Neural cell (in vitro differentiated cells): Measurements from ENCODE around the gene YY1. TPM values are rescaled to one million over a fixed set of nuclear protein-coding genes. Genes with fewer than 3 reads are reported as not detected.

Source experiments
- H2AFZ ChIP-seq: fragments of 200-600, 300-800 bp; sonication (generic), shearing (Covaris generic); 2 replicates; pipeline ENCODE4 v1.6.0; 2014; ENCODE audit warnings: low read depth, mild to moderate bottlenecking, antibody characterized with exemption, low read length, moderate library complexity
- H3F3A ChIP-seq: fragments of 200-600 bp; shearing (Covaris generic); 2 replicates; pipeline ENCODE4 v1.6.1; 2016; ENCODE audit warnings: mild to moderate bottlenecking, moderate library complexity, mixed read lengths, antibody characterized with exemption, low read length; ENCODE audit not compliant: insufficient read depth, poor library complexity, severe bottlenecking
- H3K27ac ChIP-seq: fragments of 200-600, 300-800 bp; sonication (generic), shearing (Covaris generic); 2 replicates; pipeline ENCODE4 v1.5.1; 2014; ENCODE audit warnings: mild to moderate bottlenecking, low read length, moderate library complexity
- H3K27me3 ChIP-seq: fragments of 300-800, 200-600 bp; sonication (generic), shearing (Covaris generic); 2 replicates; pipeline ENCODE4 v1.6.0; 2014; ENCODE audit warnings: mild to moderate bottlenecking, low read depth, low read length, moderate library complexity; ENCODE audit not compliant: insufficient read depth
- H3K36me3 ChIP-seq: fragments of 300-800, 200-600 bp; sonication (generic), shearing (Covaris generic); 2 replicates; pipeline ENCODE4 v1.5.1; 2014; ENCODE audit warnings: mild to moderate bottlenecking, antibody characterized with exemption, low read length, moderate library complexity; ENCODE audit not compliant: insufficient read depth
- H3K4me2 ChIP-seq: fragments of 300-800, 200-600 bp; sonication (generic), shearing (Covaris generic); 2 replicates; pipeline ENCODE4 v1.6.0; 2014; ENCODE audit warnings: mild to moderate bottlenecking, low read length
- H3K4me3 ChIP-seq: fragments of 300-800, 200-600 bp; sonication (generic), shearing (Covaris generic); 2 replicates; pipeline ENCODE4 v1.5.1; 2014; ENCODE audit warnings: mild to moderate bottlenecking, low read length, moderate library complexity
- H3K79me2 ChIP-seq: fragments of 200-600 bp; shearing (Covaris generic); replicated peaks from 2 replicates; pipeline ENCODE4 v1.6.0; 2014; ENCODE audit warnings: mild to moderate bottlenecking, low read length, moderate library complexity; ENCODE audit not compliant: insufficient read depth
- H3K9ac ChIP-seq: fragments of 300-800, 200-600 bp; sonication (generic), shearing (Covaris generic); 2 replicates; pipeline ENCODE4 v1.6.1; 2016; ENCODE audit warnings: mild to moderate bottlenecking, low read length, mixed read lengths
- H3K9me2 ChIP-seq: fragments of 200-600 bp; shearing (Covaris generic); 2 replicates; pipeline ENCODE4 v1.6.1; 2016; ENCODE audit warnings: mild to moderate bottlenecking, low read length, mixed read lengths; ENCODE audit not compliant: insufficient read depth
- H3K9me3 ChIP-seq: fragments of 200-600, 300-800 bp; sonication (generic), shearing (Covaris generic); 2 replicates; pipeline ENCODE4 v1.6.1; 2016; ENCODE audit warnings: mild to moderate bottlenecking, mixed run types, low read length, moderate library complexity, mixed read lengths
- H4K20me1 ChIP-seq: fragments of 200-600 bp; shearing (Covaris generic); 2 replicates; pipeline ENCODE4 v1.6.1; 2016; ENCODE audit warnings: mild to moderate bottlenecking, mixed run types; ENCODE audit not compliant: insufficient read depth
- CTCF ChIP-seq: fragments of 450-650 bp; IDR thresholded peaks from 2 replicates; pipeline ENCODE4 v1.5.1; 2014; ENCODE audit warnings: antibody characterized with exemption, mild to moderate bottlenecking, moderate library complexity; ENCODE audit not compliant: poor library complexity, severe bottlenecking
- EP300 ChIP-seq: fragments of 450-650 bp; conservative IDR thresholded peaks from 2 replicates; pipeline ENCODE4 v1.6.1; 2014; ENCODE audit warnings: antibody characterized with exemption, mild to moderate bottlenecking, moderate library complexity; ENCODE audit not compliant: poor library complexity, severe bottlenecking
- EZH2 ChIP-seq: fragments of 200-600, 300-800 bp; shearing (Covaris generic), sonication (generic); IDR thresholded peaks from 2 replicates; pipeline ENCODE4 v1.6.1; 2014; ENCODE audit warnings: antibody characterized with exemption, low read length, borderline replicate concordance, mild to moderate bottlenecking; ENCODE audit not compliant: insufficient read depth, poor library complexity, severe bottlenecking
- MXI1 ChIP-seq: fragments of 450-650 bp; conservative IDR thresholded peaks from 2 replicates; pipeline ENCODE4 v1.6.1; 2014; ENCODE audit warnings: antibody characterized with exemption, mild to moderate bottlenecking; ENCODE audit not compliant: poor library complexity, severe bottlenecking
- POLR2AphosphoS5 ChIP-seq: IDR thresholded peaks from 2 replicates; pipeline ENCODE4 v1.6.1; 2012
- RAD21 ChIP-seq: fragments of 450-650 bp; conservative IDR thresholded peaks from 2 replicates; pipeline ENCODE4 v1.6.1; 2014; ENCODE audit warnings: antibody characterized with exemption, mild to moderate bottlenecking, moderate library complexity
- SMC3 ChIP-seq: fragments of 450-650 bp; conservative IDR thresholded peaks from 2 replicates; pipeline ENCODE4 v1.6.1; 2014; ENCODE audit warnings: antibody characterized with exemption, mild to moderate bottlenecking, moderate library complexity; ENCODE audit not compliant: poor library complexity
- TAF1 ChIP-seq: IDR thresholded peaks from 2 replicates; pipeline ENCODE4 v1.6.1; 2012; ENCODE audit warnings: low read depth
- polyA plus RNA-seq: library from polyadenylated mRNA; depleted of rRNA; stranded (reverse); fragments of >200 nt; gene quantifications from 2 replicates; pipeline ENCODE4 v1.2.3, GENCODE V29; 2014
- TF ChIP-seq, protein P1 (sequence below): IDR thresholded peaks from 2 replicates; pipeline ENCODE4 v1.6.1; 2012; ENCODE audit warnings: borderline replicate concordance

The YY1 gene
- polyA plus RNA-seq, 1 donor from 2014 or later, result 50.4 TPM

- H3K4me3 ChIP-seq, result peak overlapping the region; percentile 73
- H3K27ac ChIP-seq, result no peak overlapping the region
- no peaks in the 10 kb centered on the region for H3K27me3 ChIP-seq
- no peaks in the 10 kb centered on the region for H3K79me2 ChIP-seq
- no peaks in the 10 kb centered on the region for H3K36me3 ChIP-seq
- H2AFZ ChIP-seq, result no peak overlapping the region
- H3K9me3 ChIP-seq, result no peaks in the 10 kb centered on the region
- no peaks in the 10 kb centered on the region for H4K20me1 ChIP-seq
- TF ChIP-seq CTCF (peak; percentile 84), MXI1 (no peak), RAD21 (peak; percentile 47), SMC3 (peak; percentile 61), POLR2AphosphoS5 (no peak), TAF1 (no peak), EP300 (no peak), EZH2 (no peak)
- TF ChIP-seq, protein P1, sequence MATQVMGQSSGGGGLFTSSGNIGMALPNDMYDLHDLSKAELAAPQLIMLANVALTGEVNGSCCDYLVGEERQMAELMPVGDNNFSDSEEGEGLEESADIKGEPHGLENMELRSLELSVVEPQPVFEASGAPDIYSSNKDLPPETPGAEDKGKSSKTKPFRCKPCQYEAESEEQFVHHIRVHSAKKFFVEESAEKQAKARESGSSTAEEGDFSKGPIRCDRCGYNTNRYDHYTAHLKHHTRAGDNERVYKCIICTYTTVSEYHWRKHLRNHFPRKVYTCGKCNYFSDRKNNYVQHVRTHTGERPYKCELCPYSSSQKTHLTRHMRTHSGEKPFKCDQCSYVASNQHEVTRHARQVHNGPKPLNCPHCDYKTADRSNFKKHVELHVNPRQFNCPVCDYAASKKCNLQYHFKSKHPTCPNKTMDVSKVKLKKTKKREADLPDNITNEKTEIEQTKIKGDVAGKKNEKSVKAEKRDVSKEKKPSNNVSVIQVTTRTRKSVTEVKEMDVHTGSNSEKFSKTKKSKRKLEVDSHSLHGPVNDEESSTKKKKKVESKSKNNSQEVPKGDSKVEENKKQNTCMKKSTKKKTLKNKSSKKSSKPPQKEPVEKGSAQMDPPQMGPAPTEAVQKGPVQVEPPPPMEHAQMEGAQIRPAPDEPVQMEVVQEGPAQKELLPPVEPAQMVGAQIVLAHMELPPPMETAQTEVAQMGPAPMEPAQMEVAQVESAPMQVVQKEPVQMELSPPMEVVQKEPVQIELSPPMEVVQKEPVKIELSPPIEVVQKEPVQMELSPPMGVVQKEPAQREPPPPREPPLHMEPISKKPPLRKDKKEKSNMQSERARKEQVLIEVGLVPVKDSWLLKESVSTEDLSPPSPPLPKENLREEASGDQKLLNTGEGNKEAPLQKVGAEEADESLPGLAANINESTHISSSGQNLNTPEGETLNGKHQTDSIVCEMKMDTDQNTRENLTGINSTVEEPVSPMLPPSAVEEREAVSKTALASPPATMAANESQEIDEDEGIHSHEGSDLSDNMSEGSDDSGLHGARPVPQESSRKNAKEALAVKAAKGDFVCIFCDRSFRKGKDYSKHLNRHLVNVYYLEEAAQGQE, result no peak
- no peak overlapping the region for H3K4me2 ChIP-seq
- no peaks in the 10 kb centered on the region for H3K9me2 ChIP-seq
- H3K9ac ChIP-seq, result peak overlapping the region; percentile 68
- H3F3A ChIP-seq, result no peaks in the 10 kb centered on the region
These were observed 46.3 kb downstream of the YY1 start for GRCh38 chr14:100285021-100285912.

DNA sequence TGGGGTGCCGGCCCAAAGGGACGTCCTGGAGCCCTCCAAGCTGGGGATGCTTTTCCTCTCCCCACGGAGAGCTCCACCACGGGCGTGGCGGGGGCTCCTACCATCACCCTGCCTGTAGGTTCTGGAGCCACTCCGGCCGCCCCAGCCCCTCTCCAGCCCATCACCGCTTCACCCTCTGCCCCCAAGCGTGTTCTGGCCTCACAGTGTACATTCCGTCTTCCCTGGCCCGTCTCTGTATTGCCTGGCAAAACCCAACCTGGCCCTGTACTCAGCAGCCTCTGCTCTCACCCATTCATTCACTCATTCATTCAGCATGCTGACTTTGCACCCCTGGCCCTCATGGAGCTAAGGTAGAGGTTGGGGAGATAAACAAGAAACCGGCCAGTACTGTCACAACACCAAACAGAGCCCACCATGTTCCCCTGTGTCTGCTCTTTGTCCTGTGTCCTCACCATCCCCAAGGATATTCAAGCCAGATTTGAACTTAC, 47.0 kb downstream of the YY1 start:
- H3K9me2 ChIP-seq, result no peaks in the 10 kb centered on the region
- H3K36me3 ChIP-seq, result no peaks in the 10 kb centered on the region
- H3K9ac ChIP-seq, result peak overlapping the region; percentile 68
- no peaks in the 10 kb centered on the region for H3F3A ChIP-seq
- no peak overlapping the region for H3K4me2 ChIP-seq
- no peak overlapping the region for H3K27ac ChIP-seq
- H2AFZ ChIP-seq, result no peak overlapping the region
- H3K27me3 ChIP-seq, result no peaks in the 10 kb centered on the region
- H3K9me3 ChIP-seq, result no peaks in the 10 kb centered on the region
- H4K20me1 ChIP-seq, result no peaks in the 10 kb centered on the region
- TF ChIP-seq RAD21 (no peak), EZH2 (no peak), CTCF (no peak), EP300 (no peak), MXI1 (no peak), TAF1 (no peak), SMC3 (no peak), POLR2AphosphoS5 (no peak)
- TF ChIP-seq, protein P1, result no peak
- H3K79me2 ChIP-seq, result no peaks in the 10 kb centered on the region
- peak overlapping the region; percentile 73 for H3K4me3 ChIP-seq
